ENCODE results near the gene BAHCC1. TPM values are rescaled to one million over a fixed set of nuclear protein-coding genes. Genes with fewer than 3 reads are reported as not detected.

The BAHCC1 gene
- total and polyA plus RNA-seq, 9 of the 15 experiments (the other 6 are each of a cell fraction or from before 2014, with no cell fraction given), result 0.14 to 26.9 (median 5.0) TPM

DNA sequence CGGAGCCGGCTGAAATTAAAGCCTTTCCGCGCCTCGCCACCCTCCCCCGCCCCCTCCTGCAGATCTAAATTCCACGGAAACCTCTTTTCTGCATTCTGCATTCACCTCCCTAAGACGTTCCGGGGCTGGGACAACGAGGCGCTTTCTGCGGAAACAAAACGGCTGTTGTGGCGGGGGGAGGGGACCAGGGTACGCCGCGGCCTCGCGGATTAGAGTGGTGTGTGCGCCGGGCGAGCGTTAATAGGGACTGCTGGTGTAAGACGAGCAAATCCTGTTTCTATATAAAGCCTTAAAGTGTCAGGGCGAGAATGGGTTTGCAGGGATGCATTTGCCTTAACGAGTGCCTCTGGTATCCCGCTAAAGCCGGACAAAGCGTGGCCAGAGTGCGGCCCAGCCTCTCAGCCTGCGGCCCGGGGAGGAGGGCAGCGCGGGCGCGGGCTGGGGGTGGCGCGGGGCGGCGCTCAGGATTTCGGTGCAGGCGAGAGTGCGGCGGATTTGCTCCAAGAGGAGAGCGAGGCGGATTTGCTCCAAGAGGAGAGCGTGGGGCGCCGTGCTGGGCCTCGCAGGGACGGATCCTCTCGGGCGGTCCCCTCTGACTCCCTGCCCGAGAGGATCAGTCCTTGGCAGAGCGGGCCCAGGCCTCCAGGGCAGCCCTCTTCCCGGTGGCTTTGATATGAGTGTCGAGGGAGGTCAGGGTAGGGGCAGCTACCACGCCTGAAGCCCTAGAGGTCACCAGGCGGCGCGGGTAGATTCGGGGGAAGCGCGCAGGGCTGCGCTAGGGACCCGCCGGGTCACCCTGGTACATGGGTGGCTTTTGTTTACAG is 5.1 kb downstream of the BAHCC1 start (continued):
- peak; percentile 82 for TF ChIP-seq CHD1 (IDR thresholded peaks at IDR 0.05; ENCODE audit: low read length)
- TF ChIP-seq ESRRB (CRISPR knock-in tag; IDR thresholded peaks at IDR 0.05; ENCODE audit: borderline replicate concordance), result no peak
- TF ChIP-seq HNRNPLL (IDR thresholded peaks at IDR 0.05; ENCODE audit: low read depth, low read length, poor library complexity, severe bottlenecking), result peak; percentile 58
- TF ChIP-seq LEF1 (IDR thresholded peaks at IDR 0.05), result no peak
- TF ChIP-seq ZNF263 (CRISPR knock-in tag; IDR thresholded peaks at IDR 0.05; ENCODE audit: borderline replicate concordance), result peak; percentile 44; the same call in 1 of the 2 replicates
- TF ChIP-seq SAP30 (IDR thresholded peaks at IDR 0.05; ENCODE audit: borderline replicate concordance, insufficient read depth, low read depth, low read length, poor library complexity, severe bottlenecking), result peak; percentile 44
- TF ChIP-seq TCF3 (CRISPR knock-in tag; IDR thresholded peaks at IDR 0.05), result no peak
- TF ChIP-seq MBD2 (IDR thresholded peaks at IDR 0.05; ENCODE audit: borderline replicate concordance, low read depth), result peak; percentile 22; the same call in 1 of the 2 replicates
- 0 out of 2 replicates have a peak, but pooled peaks have one; percentile 8 for TF ChIP-seq KAT7 (CRISPR knock-in tag; IDR thresholded peaks at IDR 0.05; ENCODE audit: borderline replicate concordance)
- peak; percentile 43; the same call in 1 of the 2 replicates for TF ChIP-seq NFRKB (IDR thresholded peaks at IDR 0.05; ENCODE audit: low read depth)
- peak; percentile 63 for TF ChIP-seq POLR2A (conservative IDR thresholded peaks at IDR 0.05)
- TF ChIP-seq, protein P1, sequence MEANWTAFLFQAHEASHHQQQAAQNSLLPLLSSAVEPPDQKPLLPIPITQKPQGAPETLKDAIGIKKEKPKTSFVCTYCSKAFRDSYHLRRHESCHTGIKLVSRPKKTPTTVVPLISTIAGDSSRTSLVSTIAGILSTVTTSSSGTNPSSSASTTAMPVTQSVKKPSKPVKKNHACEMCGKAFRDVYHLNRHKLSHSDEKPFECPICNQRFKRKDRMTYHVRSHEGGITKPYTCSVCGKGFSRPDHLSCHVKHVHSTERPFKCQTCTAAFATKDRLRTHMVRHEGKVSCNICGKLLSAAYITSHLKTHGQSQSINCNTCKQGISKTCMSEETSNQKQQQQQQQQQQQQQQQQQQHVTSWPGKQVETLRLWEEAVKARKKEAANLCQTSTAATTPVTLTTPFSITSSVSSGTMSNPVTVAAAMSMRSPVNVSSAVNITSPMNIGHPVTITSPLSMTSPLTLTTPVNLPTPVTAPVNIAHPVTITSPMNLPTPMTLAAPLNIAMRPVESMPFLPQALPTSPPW (CRISPR knock-in tag; IDR thresholded peaks at IDR 0.05), result peak; percentile 15; the same call in 1 of the 2 replicates
- no peak for TF ChIP-seq ZNF785 (CRISPR knock-in tag; IDR thresholded peaks at IDR 0.05)
- TF ChIP-seq KLF13 (tag; IDR thresholded peaks at IDR 0.05; ENCODE audit: borderline replicate concordance, low read depth), result no peak
- peak; percentile 48 to 58 for TF ChIP-seq NRF1 (conservative IDR thresholded peaks at IDR 0.05 in 1 of 2, IDR thresholded peaks at IDR 0.05 in 1 of 2)
- peak; percentile 53; the same call in 1 of the 2 replicates for TF ChIP-seq EP400 (IDR thresholded peaks at IDR 0.05)
- peak; percentile 29; the same call in 1 of the 2 replicates for TF ChIP-seq MYC (IDR thresholded peaks at IDR 0.05; ENCODE audit: low read depth, low read length)
- no peak for TF ChIP-seq MYC (CRISPR knock-in tag; IDR thresholded peaks at IDR 0.05; ENCODE audit: borderline replicate concordance, low read depth)
- TF ChIP-seq HDAC3 (IDR thresholded peaks at IDR 0.05; ENCODE audit: borderline replicate concordance, partially characterized antibody), result no peak
- TF ChIP-seq, protein P2, sequence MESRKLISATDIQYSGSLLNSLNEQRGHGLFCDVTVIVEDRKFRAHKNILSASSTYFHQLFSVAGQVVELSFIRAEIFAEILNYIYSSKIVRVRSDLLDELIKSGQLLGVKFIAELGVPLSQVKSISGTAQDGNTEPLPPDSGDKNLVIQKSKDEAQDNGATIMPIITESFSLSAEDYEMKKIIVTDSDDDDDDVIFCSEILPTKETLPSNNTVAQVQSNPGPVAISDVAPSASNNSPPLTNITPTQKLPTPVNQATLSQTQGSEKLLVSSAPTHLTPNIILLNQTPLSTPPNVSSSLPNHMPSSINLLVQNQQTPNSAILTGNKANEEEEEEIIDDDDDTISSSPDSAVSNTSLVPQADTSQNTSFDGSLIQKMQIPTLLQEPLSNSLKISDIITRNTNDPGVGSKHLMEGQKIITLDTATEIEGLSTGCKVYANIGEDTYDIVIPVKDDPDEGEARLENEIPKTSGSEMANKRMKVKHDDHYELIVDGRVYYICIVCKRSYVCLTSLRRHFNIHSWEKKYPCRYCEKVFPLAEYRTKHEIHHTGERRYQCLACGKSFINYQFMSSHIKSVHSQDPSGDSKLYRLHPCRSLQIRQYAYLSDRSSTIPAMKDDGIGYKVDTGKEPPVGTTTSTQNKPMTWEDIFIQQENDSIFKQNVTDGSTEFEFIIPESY (CRISPR knock-in tag; IDR thresholded peaks at IDR 0.05), result no peak
- no peak for TF ChIP-seq ZNF77 (CRISPR knock-in tag; IDR thresholded peaks at IDR 0.05)
- TF ChIP-seq BRD4 (IDR thresholded peaks at IDR 0.05), result peak; percentile 77; the same call in 1 of the 2 replicates
- no peak for TF ChIP-seq RFX5 (IDR thresholded peaks at IDR 0.05; ENCODE audit: low read depth, low read length)
- TF ChIP-seq ZNF282 (CRISPR knock-in tag; IDR thresholded peaks at IDR 0.05), result no peak
- TF ChIP-seq TAF7 (tag; IDR thresholded peaks at IDR 0.05), result peak; percentile 33; the same call in 1 of the 2 replicates
- peak; percentile 40 for TF ChIP-seq TAF1 (IDR thresholded peaks at IDR 0.05; ENCODE audit: control insufficient read depth, extremely low read depth, insufficient read depth, low read length, severe bottlenecking)
